GM15510 (cell line): ENCODE measurements around the gene ATP12A.

ENCODE experiments used
- POLR2A ChIP-seq: IDR thresholded peaks from 3 replicates; pipeline ENCODE4 v1.6.1; 2011; ENCODE audit warnings: borderline replicate concordance; ENCODE audit not compliant: insufficient read length; ENCODE audit errors: extremely low read depth

ATP12A gene

GRCh38 chr13:24745861-24746617 lies 65.8 kb downstream of the ATP12A start:
- no peak for TF ChIP-seq POLR2A

GRCh38 chr13:24746618-24747247 lies 66.5 kb downstream of the ATP12A start:
- TF ChIP-seq POLR2A: no peak

DNA sequence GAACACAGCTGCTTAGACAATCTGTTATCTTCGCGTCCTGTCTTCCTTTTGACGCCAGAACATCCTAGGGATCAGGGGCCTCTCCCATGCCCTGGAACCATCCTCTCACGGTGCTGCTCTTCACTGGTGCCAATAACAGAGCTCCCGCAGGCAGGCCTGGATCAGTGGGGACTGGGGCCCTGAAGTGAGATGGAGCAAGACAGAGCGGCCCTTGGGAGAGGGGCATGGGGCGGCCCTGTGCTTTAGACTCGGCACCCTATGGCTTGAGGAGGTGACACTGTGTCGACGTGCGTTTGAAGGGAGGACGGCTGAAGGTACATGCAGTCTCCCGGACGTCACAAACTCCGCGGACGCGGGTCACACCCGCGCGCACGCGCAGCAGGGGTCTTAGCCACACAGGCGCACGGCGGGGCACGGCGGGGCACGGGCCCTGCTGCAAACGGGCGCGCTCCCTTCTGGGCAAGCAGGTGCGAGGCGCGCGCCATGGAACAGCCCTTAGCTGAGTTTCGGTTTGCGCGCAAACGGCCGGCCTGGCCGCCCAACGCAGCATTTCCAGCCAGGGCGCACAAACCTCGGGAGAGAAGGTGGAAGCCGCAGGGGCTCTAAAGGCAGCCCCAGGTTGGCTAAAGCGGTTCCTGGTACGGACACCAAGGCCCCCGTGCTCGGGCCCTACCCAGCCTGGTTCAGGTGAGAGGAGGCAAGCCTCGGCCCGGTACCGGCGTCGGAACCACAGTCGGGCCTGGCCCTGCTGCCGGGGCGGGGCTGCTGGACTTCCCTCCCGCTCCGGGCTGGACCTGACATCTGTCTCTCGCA lies 67.2 kb downstream of the ATP12A start:
- TF ChIP-seq POLR2A: no peak

- no peak for TF ChIP-seq POLR2A
These were observed 67.8 kb downstream of the ATP12A start for GRCh38 chr13:24748061-24748400.

GRCh38 chr13:24759197-24759596 lies 79.0 kb downstream of the ATP12A start:
- TF ChIP-seq POLR2A: no peak
